ENCODE results near the gene KCTD15. TPM values are rescaled to one million over a fixed set of nuclear protein-coding genes. Genes with fewer than 3 reads are reported as not detected.

KCTD15 gene
- total and polyA plus RNA-seq, 9 donors = 12.6 to 45.7 (median 29.5) TPM

GRCh38 chr19:33831825-33832224 lies 35.2 kb downstream of the KCTD15 start:
- Histone ChIP-seq H3K27me3 (no peaks in the 10 kb centered on the region), H3K9me3 (no peaks in the 10 kb centered on the region), H3K4me1 (ENCODE audit: insufficient read depth) (no peaks in the 10 kb centered on the region), H3K27ac (no peak overlapping the region), H3K4me3 (no peak overlapping the region), H3K36me3 (no peaks in the 10 kb centered on the region)
- DNase-seq = no peak
- intact Hi-C loops (cut with DNase I) = no loop called here
- TF ChIP-seq POLR2A (IDR thresholded peaks at IDR 0.05) (no peak), EP300 (IDR thresholded peaks at IDR 0.05) (no peak), CTCF (IDR thresholded peaks at IDR 0.05) (no peak)
- WGBS, 3 donors = 74 to 95% (median 90%) methylated on average over 1 of the region's 1 CpG

GRCh38 chr19:33832633-33833032 lies 36.0 kb downstream of the KCTD15 start:
- DNase-seq = no peak
- Histone ChIP-seq H3K27ac (no peak overlapping the region), H3K4me3 (no peak overlapping the region), H3K9me3 (no peaks in the 10 kb centered on the region), H3K4me1 (ENCODE audit: insufficient read depth) (no peaks in the 10 kb centered on the region), H3K36me3 (no peaks in the 10 kb centered on the region), H3K27me3 (no peaks in the 10 kb centered on the region)
- WGBS, 3 donors = 48 to 91% (median 59%) methylated on average over 7 of the region's 7 CpGs
- intact Hi-C loops (cut with DNase I) = no loop called here
- TF ChIP-seq POLR2A (IDR thresholded peaks at IDR 0.05) = no peak
- TF ChIP-seq EP300 (IDR thresholded peaks at IDR 0.05) = no peak
- TF ChIP-seq CTCF (IDR thresholded peaks at IDR 0.05) = no peak

- no peaks in the 10 kb centered on the region for H3K4me1 ChIP-seq (ENCODE audit: insufficient read depth)
- WGBS, 3 donors = 81 to 84% (median 82%) methylated on average over 4 of the region's 4 CpGs
- no peaks in the 10 kb centered on the region for H3K27me3 ChIP-seq
- DNase-seq = no peak
- H3K36me3 ChIP-seq = no peaks in the 10 kb centered on the region
- H3K9me3 ChIP-seq = no peaks in the 10 kb centered on the region
- no peak overlapping the region for H3K4me3 ChIP-seq
- TF ChIP-seq CTCF (IDR thresholded peaks at IDR 0.05) (no peak), POLR2A (IDR thresholded peaks at IDR 0.05) (no peak), EP300 (IDR thresholded peaks at IDR 0.05) (no peak)
- no peak overlapping the region for H3K27ac ChIP-seq
- intact Hi-C loops (cut with DNase I) = no loop called here
These were observed 43.7 kb downstream of the KCTD15 start for GRCh38 chr19:33840382-33840781.

DNA sequence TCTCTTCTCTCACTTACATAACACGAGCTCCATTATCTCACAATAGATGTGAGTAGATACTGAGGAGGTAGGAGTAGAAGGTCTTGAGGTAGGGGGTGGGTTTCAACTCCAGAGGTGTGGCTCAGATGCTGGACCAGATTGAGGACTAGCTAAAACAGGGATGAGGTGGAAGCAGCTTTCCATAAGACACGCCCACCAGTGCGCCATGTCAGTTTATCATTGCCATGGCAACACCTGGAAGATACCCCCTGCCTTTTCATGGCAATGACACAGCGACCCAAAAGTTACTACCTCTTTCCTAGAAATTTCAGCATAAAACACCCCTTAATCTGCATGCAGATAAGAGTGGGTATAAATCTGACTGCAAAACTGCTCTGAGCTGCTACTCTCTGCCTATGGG lies 44.1 kb downstream of the KCTD15 start:
- TF ChIP-seq POLR2A (IDR thresholded peaks at IDR 0.05) (no peak), EP300 (IDR thresholded peaks at IDR 0.05) (no peak), CTCF (IDR thresholded peaks at IDR 0.05) (no peak)
- intact Hi-C loops (cut with DNase I) = no loop called here
- WGBS, 3 donors = 68 to 76% (median 74%) methylated on average over 4 of the region's 4 CpGs

GRCh38 chr19:33841685-33842084 lies 45.0 kb downstream of the KCTD15 start:
- no peaks in the 10 kb centered on the region for H3K27me3 ChIP-seq
- TF ChIP-seq CTCF (IDR thresholded peaks at IDR 0.05) (no peak), POLR2A (IDR thresholded peaks at IDR 0.05) (no peak), EP300 (IDR thresholded peaks at IDR 0.05) (no peak)
- no peak overlapping the region for H3K27ac ChIP-seq
- H3K4me3 ChIP-seq = no peak overlapping the region
- no peak for DNase-seq
- no peaks in the 10 kb centered on the region for H3K9me3 ChIP-seq
- no peaks in the 10 kb centered on the region for H3K36me3 ChIP-seq
- intact Hi-C loops (cut with DNase I) = no loop called here
- WGBS, 3 donors = 78 to 90% (median 89%) methylated on average over 5 of the region's 5 CpGs
- H3K4me1 ChIP-seq (ENCODE audit: insufficient read depth) = no peaks in the 10 kb centered on the region

More for the DNA sequence above, 44.1 kb downstream of the KCTD15 start:
- no peaks in the 10 kb centered on the region for H3K4me1 ChIP-seq (ENCODE audit: insufficient read depth)
- H3K9me3 ChIP-seq = no peaks in the 10 kb centered on the region
- no peak for DNase-seq
- no peak overlapping the region for H3K4me3 ChIP-seq
- H3K27ac ChIP-seq = no peak overlapping the region
- H3K36me3 ChIP-seq = no peaks in the 10 kb centered on the region
- no peaks in the 10 kb centered on the region for H3K27me3 ChIP-seq
